GM12873 (cell line): ENCODE data around the gene C18orf63.

Experiments
- CTCF ChIP-seq: IDR thresholded peaks from 2 replicates; pipeline ENCODE4 v1.5.1; 2012; ENCODE audit warnings: low read depth, mild to moderate bottlenecking, moderate library complexity, low read length, control low read depth; ENCODE audit not compliant: insufficient read depth; ENCODE audit errors: missing control alignments

Gene C18orf63

GRCh38 chr18:74288730-74289129, 26.9 kb upstream of the C18orf63 start:
- TF ChIP-seq CTCF = no peak

GRCh38 chr18:74289137-74289536, 26.5 kb upstream of the C18orf63 start:
- TF ChIP-seq CTCF = no peak

GRCh38 chr18:74290021-74290420, 25.6 kb upstream of the C18orf63 start:
- no peak for TF ChIP-seq CTCF

- peak; percentile 4 for TF ChIP-seq CTCF
Observed at GRCh38 chr18:74290794-74291471, 24.7 kb upstream of the C18orf63 start.

- TF ChIP-seq CTCF = no peak
Observed at GRCh38 chr18:74291472-74291770, 24.2 kb upstream of the C18orf63 start.

GRCh38 chr18:74291771-74292540, 23.7 kb upstream of the C18orf63 start, which contains the start of gene CYB5A:
Gene CYB5A (minus strand): TSS chr18:74291963. CDS start chr18:74291875, 88 bp downstream.
- TF ChIP-seq CTCF = peak; percentile 0

- no peak for TF ChIP-seq CTCF
Observed at GRCh38 chr18:74292541-74292858, 23.1 kb upstream of the C18orf63 start.
